Muscle of leg (tissue), 11 donors: ENCODE results near the gene PKP3. TPM values are rescaled to one million over a fixed set of nuclear protein-coding genes. Genes with fewer than 3 reads are reported as not detected.

Source experiments
- DNase-seq: peaks from one replicate; pipeline ENCODE4 v3.0.0; 2013
- H3K27ac ChIP-seq: one replicate; pipeline ENCODE4 v1.5.1; 2013; ENCODE audit warnings: mild to moderate bottlenecking, low read length, control low read depth
- H3K27me3 ChIP-seq: one replicate; pipeline ENCODE4 v1.6.1; 2013; ENCODE audit warnings: low read length; ENCODE audit not compliant: control insufficient read depth, insufficient read depth
- H3K36me3 ChIP-seq: one replicate; pipeline ENCODE4 v1.6.1; 2013; ENCODE audit warnings: low read length; ENCODE audit not compliant: control insufficient read depth, insufficient read depth
- H3K4me1 ChIP-seq: one replicate; pipeline ENCODE4 v1.6.1; 2013; ENCODE audit warnings: low read length; ENCODE audit not compliant: control insufficient read depth, insufficient read depth
- H3K4me3 ChIP-seq: one replicate; pipeline ENCODE4 v1.5.1; 2013; ENCODE audit warnings: low read length, control low read depth
- H3K9me3 ChIP-seq: replicated peaks from 2 replicates; pipeline ENCODE4 v1.6.1; 2013; ENCODE audit warnings: low read depth, low read length; ENCODE audit not compliant: control insufficient read depth
- WGBS: methylation state at CpG from one replicate; pipeline ENCODE4 v1.1.5; 2013; ENCODE audit warnings: missing lambda C conversion rate; ENCODE audit not compliant: insufficient coverage; 5-methylcytosine and 5-hydroxymethylcytosine counted together
- polyA plus RNA-seq, 8 donors: library from polyadenylated mRNA; unstranded; fragments of 120-200 nt; gene quantifications; one replicate each; pipeline versions ENCODE4 v1.2.1 to v1.2.3, GENCODE V29; 2013; ENCODE audit warnings: inconsistent platforms in 1 of 8, low replicate concordance in 1 of 8; ENCODE audit not compliant: insufficient read length in 8 of 8, insufficient read depth in 1 of 8
- total RNA-seq: library from RNA; stranded (reverse); fragments of 120-200 nt; gene quantifications from one replicate; pipeline ENCODE4 v1.2.4, GENCODE V29; 2013

PKP3 gene
- total and polyA plus RNA-seq, 9 donors = 0.13 to 10.5 (median 0.53) TPM

GRCh38 chr11:447923-448731 lies 54.1 kb downstream of the PKP3 start:
- Histone ChIP-seq H3K36me3 (peaks cover 13% of the 10 kb centered on the region), H3K27me3 (no peaks in the 10 kb centered on the region), H3K9me3 (no peaks in the 10 kb centered on the region), H3K27ac (peak overlapping the region; percentile 97), H3K4me1 (peaks cover 48% of the 10 kb centered on the region), H3K4me3 (peak overlapping the region; percentile 61)
- peak; percentile 95 for DNase-seq
- 2% methylated on average over 50 of the region's 55 CpGs for WGBS

- Histone ChIP-seq H3K36me3 (peaks cover 30% of the 10 kb centered on the region), H3K4me1 (peaks cover 41% of the 10 kb centered on the region), H3K27me3 (no peaks in the 10 kb centered on the region), H3K9me3 (no peaks in the 10 kb centered on the region), H3K4me3 (peak within 1 kb of the TSS; percentile 59), H3K27ac (peak within 1 kb of the TSS; percentile 92)
- DNase-seq = peak; percentile 98
- WGBS = under 1% methylated on average over 103 of the region's 108 CpGs
Measured at GRCh38 chr11:449889-450808, 56.1 kb downstream of the PKP3 start, which contains the start of gene PTDSS2. Gene PTDSS2 (plus strand): TSS chr11:450279. CDS start chr11:450456, 177 bp downstream.

GRCh38 chr11:450809-451451 lies 56.9 kb downstream of the PKP3 start:
- peak overlapping the region; percentile 59 for H3K4me3 ChIP-seq

GRCh38 chr11:451738-452137 lies 57.7 kb downstream of the PKP3 start:
- Histone ChIP-seq H3K9me3 (no peaks in the 10 kb centered on the region), H3K4me3 (peak overlapping the region; percentile 59), H3K4me1 (peaks cover 32% of the 10 kb centered on the region), H3K36me3 (peaks cover 32% of the 10 kb centered on the region), H3K27me3 (no peaks in the 10 kb centered on the region), H3K27ac (no peak overlapping the region)
- no peak for DNase-seq
- WGBS = 84% methylated on average over 11 of the region's 14 CpGs

More at GRCh38 chr11:450809-451451, 56.9 kb downstream of the PKP3 start:
- Histone ChIP-seq H3K27ac (peak overlapping the region; percentile 15), H3K4me1 (peaks cover 40% of the 10 kb centered on the region), H3K9me3 (no peaks in the 10 kb centered on the region), H3K36me3 (peaks cover 32% of the 10 kb centered on the region), H3K27me3 (no peaks in the 10 kb centered on the region)
- DNase-seq = peak; percentile 80
- 2% methylated on average over 42 of the region's 46 CpGs for WGBS

GRCh38 chr11:452203-452744 lies 58.3 kb downstream of the PKP3 start:
- Histone ChIP-seq H3K9me3 (no peaks in the 10 kb centered on the region), H3K4me3 (no peak overlapping the region), H3K4me1 (peaks cover 30% of the 10 kb centered on the region), H3K36me3 (peaks cover 36% of the 10 kb centered on the region), H3K27ac (no peak overlapping the region), H3K27me3 (no peaks in the 10 kb centered on the region)
- 84% methylated on average over 12 of the region's 12 CpGs for whole genome bisulfite sequencing
- no peak for DNase-seq

- Histone ChIP-seq H3K27ac (no peak overlapping the region), H3K36me3 (peaks cover 36% of the 10 kb centered on the region), H3K4me1 (peaks cover 27% of the 10 kb centered on the region), H3K9me3 (no peaks in the 10 kb centered on the region), H3K4me3 (no peak overlapping the region), H3K27me3 (no peaks in the 10 kb centered on the region)
- WGBS = 90% methylated on average over 16 of the region's 19 CpGs
- no peak for DNase-seq
Measured at GRCh38 chr11:452916-453527, 59.0 kb downstream of the PKP3 start.

- H3K4me3 ChIP-seq = no peak overlapping the region
- no peak for DNase-seq
- 91% methylated on average over 12 of the region's 13 CpGs for WGBS
- no peaks in the 10 kb centered on the region for H3K9me3 ChIP-seq
- peaks cover 36% of the 10 kb centered on the region for H3K36me3 ChIP-seq
- H3K4me1 ChIP-seq = peaks cover 25% of the 10 kb centered on the region
- H3K27me3 ChIP-seq = no peaks in the 10 kb centered on the region
- no peak overlapping the region for H3K27ac ChIP-seq
Measured at GRCh38 chr11:453564-453963, 59.6 kb downstream of the PKP3 start.

- Histone ChIP-seq H3K27ac (no peak overlapping the region), H3K4me3 (no peak overlapping the region), H3K9me3 (no peaks in the 10 kb centered on the region), H3K4me1 (peaks cover 23% of the 10 kb centered on the region), H3K27me3 (no peaks in the 10 kb centered on the region), H3K36me3 (peaks cover 36% of the 10 kb centered on the region)
- no peak for DNase-seq
- 86% methylated on average over 8 of the region's 9 CpGs for WGBS
Measured at GRCh38 chr11:454043-454442, 60.0 kb downstream of the PKP3 start.
